Skeletal muscle cell (primary cell): ENCODE data around the gene ZNF487.
"Not testable (repeated sequence)": the region's sequence is repeated elsewhere in the genome, so short reads cannot be mapped to it uniquely, and the experiment has no call there.

Source experiments
- DNase-seq: peaks from one replicate; pipeline ENCODE4 v3.0.0-alpha.2; 2010; ENCODE audit warnings: low read depth
- H3K4me3 ChIP-seq: 2 replicates; pipeline ENCODE4 v1.5.1; 2011; ENCODE audit warnings: low read depth, mild to moderate bottlenecking, control low read depth, low read length, moderate library complexity

ZNF487 gene

DNA sequence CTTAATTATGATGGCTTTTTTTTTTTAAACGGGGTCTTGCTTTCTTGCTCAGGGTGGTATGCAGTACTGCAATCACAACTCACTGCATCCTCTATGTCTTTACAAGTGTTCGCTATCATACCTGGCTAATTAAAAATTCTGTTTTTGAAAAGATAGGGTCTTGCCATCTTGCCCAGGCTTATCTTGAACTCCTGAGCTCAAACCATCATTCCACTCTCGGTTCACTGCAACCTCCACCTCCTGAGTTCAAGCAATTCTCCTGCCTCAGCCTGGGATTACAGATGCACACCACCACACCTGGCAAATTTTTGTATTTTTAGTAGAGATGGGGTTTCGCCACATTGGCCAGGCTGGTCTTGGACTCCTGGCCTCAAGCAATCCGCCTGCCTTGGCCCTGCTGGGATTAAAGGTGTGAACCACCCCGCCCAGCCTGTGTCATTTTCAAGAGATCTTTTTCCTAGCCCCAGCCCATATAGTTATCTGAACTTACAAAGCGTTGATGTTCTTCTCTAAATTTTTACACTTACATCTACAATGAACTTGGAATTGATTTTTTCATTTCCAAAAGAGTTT, 33.9 kb upstream of the ZNF487 start:
- H3K4me3 ChIP-seq: no peak overlapping the region
- no peak for DNase-seq

DNA sequence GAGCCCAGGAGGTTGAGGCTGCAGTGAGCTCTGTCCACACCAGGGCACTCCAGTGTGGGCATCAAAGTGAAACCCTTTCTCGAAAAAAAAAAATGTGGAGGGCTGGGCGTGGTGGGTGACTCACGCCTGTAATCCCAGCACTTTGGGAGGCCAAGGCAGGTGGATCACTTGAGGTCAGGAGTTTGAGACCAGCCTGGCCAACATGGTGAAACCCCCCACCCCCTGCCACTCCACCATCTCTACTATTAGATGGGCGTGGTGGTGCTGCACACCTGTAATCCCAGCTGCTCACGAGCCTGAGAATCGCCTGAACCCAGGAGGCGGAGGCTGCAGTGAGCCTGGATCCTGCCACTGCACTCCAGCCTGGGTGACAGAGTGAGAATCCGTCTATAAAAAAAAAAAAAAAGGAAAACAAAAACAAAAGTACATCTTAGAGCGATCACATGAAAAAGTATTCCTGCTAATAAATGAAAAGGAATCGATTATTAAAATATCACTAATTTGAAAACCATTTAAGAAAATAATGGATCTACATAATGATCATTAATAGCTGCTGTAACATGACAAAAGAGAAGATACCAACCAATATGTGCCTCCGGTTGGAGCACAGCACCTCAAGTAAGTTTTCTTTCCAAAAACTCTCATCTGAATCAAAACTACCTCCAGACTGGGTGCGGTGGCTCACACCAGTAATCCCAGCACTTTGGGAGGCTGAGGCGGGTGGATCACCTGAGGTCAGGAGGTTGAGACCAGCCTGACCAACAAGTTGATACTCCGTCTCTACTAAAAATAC, 32.8 kb upstream of the ZNF487 start:
- H3K4me3 ChIP-seq: no peak overlapping the region
- DNase-seq: no peak

DNA sequence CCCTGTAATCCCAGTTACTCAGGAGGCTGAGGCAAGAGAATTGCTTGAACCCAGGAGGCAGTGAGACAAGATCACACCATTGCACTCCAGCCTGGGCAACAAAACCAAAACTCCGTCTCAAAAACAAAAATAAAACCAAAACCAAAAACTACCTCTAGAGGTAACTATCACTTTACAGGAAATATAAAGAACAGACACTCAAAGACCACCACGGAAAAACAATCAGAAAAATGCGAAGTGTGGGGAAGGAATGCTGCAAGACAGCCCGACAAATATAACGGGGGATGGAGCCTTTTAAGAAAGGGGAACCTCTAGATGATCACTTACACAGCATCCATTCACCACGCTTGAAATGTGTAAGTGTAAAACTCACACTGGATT, 32.2 kb upstream of the ZNF487 start:
- DNase-seq: no peak

DNA sequence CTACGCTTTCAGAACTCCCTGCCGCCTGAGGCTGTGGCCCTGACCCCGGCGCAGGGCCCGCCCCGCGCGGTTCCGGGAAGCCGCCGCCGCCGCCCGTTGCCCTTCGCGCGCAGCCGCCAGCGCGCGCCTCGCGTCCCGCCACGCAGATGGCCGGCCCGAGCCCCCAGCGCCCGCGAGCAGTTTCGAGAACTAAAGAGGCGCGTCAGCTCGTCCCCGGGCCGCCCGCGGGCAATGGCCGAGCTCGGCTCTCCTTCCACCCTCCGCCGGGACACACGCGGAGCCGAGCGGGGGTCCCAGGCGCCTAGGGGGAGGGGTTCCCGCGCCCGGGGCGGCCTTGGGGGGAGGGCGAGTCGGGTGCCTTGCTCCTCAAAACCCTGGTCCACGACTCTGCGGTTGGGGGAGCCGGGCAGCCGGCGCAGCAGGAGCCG, 29.7 kb upstream of the ZNF487 start:
- no peak for DNase-seq

More for the DNA sequence above, 32.2 kb upstream of the ZNF487 start:
- no peak overlapping the region for H3K4me3 ChIP-seq

DNA sequence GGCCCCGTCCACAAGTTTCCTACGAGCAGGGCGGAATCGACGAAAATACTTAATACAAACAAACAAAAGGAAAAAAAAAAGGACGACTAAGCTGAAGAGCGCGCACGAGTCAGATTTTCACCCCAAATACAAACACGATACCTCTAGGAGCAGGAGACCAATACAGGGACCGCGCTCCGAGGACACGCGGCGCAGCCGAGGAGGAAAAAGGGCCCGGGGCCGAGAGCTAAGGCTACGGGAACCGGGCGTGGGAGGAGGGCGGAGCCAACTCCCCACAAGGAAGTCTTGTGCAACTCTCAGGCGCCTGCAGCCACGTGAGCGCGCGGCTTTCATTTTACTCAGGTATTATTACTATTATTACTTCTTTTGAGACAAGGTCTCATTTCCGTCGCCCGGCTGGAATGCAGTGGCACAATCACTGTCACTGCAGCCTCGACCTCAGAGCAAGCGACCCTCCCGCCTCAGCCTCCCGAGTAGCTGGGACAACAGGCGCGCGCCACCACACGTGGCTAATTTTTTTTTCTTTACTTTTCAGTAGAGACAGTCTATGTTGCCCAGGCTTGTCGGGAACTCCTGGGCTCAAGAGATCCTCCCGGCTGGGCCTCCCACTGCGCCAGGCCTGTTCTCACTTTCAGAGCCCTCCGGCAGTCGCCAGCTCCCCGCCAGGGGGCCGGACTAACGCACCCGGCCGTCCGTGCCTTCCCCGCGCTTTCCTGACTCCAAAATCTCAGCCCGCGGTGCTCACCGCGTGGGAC, 29.2 kb upstream of the ZNF487 start:
- peak overlapping the region; percentile 79 for H3K4me3 ChIP-seq
- peak; percentile 74 for DNase-seq

More for the DNA sequence above, 29.7 kb upstream of the ZNF487 start:
- peak overlapping the region; percentile 79 for H3K4me3 ChIP-seq

DNA sequence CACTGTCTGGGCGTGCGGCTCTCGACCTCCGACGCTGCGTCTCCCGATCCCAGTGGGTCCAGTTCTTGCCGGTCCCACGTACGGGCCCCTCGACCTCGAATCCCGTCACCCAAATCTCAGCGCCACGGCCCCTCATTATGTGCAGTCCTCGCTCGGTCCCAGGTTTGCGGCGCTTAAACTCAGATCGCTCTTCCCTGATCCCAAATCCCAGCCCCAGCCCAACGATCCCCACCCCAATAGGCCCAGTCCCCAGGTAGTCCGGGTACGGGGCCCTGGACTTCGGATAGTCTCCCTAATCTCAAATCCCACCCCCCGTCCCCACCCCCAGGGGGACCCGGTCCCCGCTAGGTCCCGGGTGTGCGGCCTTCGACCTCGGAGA, 28.6 kb upstream of the ZNF487 start:
- no peak for DNase-seq
- peak overlapping the region; percentile 79 for H3K4me3 ChIP-seq

DNA sequence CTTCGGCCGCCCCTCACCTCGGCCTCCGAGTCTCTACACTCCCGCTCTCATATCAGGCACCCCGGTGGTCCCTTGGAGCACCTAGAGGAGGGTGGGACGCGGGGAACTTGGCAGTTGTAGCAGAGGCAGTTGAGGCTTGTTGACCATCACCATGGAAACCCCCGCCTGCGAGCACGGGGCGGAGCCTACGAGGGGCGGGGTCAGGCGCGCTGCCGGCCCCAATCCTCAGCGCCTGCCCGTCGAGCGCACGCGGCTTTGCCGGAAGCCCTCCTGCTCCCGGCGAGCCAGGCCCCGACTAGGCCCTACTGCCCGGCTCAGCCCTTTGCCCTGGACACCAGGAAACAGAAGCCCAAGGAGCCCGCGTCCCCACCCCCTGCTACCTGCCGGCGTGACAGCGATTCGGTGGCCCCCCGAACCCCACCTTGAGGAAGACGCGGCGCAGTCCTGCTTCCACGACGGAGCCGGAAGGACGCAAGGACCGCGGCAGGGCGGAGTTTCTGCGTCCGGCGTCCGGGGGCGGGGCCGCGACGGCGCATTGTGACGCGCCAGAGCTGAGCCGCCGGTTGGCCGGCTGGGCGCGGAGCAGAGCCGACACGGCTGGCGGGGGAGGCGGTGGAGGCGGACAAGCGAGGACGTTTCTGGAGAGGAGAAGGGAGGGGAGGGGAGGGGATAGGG, 28.1 kb upstream of the ZNF487 start, which contains the start of gene HNRNPF:
HNRNPF (minus strand) TSS at position 477 of the 675 bp plus-strand sequence. CDS start 21,302 bp downstream, outside the sequence.
- DNase-seq: peak; percentile 87
- peak within 1 kb of the TSS; percentile 79 for H3K4me3 ChIP-seq

DNA sequence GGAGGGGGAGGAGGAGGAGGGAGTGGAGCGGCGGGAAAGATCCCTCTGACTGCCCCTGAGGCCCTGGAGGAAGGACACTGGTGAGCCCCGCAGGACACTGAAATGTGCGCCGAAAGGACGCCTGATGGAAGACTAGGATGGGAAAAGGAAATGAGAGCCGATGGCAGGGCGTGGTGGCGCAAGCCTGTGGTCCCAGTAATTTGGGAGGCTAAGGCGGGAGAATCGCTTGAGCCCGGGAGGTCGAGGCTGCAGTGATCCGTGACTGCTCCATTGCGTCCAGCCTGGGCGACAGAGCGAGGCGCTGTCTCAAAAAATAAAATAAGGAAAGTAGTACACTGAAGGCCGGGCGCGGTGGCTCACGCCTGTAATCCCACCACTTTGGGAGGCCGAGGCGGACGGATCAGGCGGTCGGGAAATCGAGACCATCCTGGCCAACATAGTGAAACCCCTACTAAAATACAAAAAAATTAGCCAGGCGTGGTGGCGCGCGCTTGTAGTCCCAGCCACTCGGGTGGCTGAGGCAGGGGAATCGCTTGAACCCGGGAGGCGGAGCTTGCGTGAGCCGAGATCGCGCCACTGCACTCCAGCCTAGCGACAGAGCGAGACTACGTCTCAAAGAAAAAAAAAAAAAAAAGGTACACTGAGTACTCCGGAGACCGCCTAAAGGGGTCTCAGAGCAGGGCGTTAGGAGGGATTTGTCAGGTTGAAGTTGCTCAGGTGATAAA, 27.4 kb upstream of the ZNF487 start:
- peak overlapping the region; percentile 79 for H3K4me3 ChIP-seq
- no peak for DNase-seq

DNA sequence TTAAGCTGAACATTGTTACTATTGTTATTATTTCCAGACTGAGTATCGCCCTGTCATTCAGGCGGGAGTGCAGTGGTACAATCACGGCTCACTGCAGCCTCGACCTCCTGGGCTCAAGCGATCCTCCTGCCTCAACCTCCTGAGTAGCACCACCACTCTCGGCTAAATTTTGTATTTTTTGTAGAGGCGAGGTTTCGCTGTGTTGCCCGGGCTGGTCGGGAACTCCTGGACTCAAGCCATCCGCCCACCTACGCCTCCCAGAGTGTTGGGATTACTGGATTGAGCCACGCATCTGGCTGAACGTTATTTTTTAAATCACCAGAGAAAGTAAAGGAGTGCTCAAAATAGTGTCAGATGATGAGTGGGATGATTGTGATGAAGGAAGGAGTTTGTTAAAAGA, 26.6 kb upstream of the ZNF487 start:
- H3K4me3 ChIP-seq: no peak overlapping the region
- no peak for DNase-seq

DNA sequence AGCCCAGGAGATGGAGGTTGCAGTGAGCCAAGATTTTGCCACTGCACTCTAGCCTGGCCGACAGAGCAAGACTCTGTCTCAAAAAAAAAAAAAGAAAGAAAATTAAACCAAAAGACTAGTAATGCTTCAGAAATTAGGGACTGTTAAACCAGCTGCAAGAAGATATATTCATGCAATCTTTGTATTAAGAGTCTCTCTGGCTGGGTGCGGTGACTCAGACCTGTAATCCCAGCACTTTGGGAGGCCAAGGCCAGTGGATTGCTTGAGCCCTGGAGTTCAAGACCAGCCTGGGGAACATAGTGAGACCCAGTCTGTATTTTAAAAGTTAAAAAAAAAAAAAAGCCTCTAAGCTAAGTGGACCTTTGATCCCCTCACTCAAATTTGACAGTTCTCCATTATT, 25.4 kb upstream of the ZNF487 start:
- DNase-seq: no peak
- H3K4me3 ChIP-seq: no peak overlapping the region

DNA sequence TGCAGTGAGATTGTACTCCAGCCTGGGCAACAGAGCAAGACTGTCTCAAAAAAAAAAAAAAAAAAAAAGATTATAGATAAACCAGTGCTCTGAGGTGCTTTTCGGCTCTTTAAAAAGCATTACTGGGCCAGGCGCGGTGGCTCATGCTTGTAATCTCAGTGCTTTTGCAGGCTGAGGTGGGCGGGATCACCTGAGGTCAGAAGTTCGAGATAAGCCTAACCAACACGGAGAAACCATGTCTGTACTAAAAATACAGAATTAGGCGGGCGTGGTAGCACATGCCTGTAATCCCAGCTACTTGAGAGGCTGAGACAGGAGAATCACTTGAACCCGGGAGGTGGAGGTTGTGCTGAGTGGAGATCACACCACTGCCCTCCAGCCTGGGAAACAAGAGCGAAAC, 21.4 kb upstream of the ZNF487 start:
- no peak for DNase-seq
- H3K4me3 ChIP-seq: no peak overlapping the region

DNA sequence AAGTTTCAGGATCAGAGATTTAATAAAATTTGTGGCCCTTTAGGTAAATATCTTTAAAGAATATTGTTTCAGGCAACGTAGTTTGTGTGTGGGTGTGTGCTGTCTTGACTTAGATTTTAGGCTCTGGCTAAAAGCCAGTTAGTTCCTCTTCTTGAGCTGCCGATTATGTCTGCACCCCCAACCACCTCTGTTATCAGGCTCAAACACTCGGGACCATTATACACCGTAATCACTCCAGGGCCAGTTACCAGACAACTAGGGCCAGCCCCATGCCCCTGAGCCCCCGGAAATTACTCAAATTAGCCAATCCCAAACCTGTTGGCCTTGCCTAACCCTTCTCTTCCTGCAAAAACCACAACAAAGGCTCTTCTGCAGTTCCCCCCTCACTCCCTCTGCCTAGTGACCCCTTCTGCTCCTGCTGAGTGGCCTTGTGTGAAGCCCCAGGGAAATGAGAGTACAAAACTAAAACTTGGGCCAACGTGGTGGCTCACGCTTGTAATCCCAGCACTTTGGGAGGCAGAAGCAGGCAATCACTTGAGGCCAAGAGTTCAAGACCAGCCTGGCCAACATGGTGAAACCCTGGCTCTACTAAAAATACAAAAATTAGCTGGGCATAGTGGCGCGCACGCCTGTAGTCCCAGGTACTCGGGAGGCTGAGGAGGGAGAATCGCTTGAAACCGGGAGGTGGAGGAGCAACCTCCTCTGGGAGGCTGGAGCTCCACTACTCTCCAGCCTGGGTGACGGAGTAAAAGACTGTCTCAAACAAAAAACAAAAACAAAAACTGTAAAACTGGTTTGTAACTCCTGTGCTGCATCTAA, 18.8 kb upstream of the ZNF487 start:
- DNase-seq: no peak
- H3K4me3 ChIP-seq: no peak overlapping the region

DNA sequence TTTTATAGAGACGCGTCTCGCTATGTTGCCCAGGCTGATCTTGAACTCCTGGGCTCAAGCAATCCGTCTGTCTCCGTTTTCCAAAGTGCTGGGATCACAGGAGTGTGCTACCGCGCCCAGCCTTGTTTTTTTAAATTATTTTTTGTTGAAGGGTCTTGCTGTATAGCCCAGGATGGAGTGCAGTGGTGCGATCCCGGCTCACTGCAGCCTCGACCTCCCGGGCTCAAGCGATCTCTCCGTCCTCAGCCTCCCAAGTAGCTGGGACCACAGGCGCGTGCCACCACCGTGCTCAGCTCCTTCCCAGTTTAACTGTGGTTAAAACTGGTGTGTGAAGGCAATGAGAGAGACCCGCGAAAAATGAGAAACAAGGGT, 16.9 kb upstream of the ZNF487 start:
- DNase-seq: no peak
- peak overlapping the region; percentile 54 for H3K4me3 ChIP-seq

DNA sequence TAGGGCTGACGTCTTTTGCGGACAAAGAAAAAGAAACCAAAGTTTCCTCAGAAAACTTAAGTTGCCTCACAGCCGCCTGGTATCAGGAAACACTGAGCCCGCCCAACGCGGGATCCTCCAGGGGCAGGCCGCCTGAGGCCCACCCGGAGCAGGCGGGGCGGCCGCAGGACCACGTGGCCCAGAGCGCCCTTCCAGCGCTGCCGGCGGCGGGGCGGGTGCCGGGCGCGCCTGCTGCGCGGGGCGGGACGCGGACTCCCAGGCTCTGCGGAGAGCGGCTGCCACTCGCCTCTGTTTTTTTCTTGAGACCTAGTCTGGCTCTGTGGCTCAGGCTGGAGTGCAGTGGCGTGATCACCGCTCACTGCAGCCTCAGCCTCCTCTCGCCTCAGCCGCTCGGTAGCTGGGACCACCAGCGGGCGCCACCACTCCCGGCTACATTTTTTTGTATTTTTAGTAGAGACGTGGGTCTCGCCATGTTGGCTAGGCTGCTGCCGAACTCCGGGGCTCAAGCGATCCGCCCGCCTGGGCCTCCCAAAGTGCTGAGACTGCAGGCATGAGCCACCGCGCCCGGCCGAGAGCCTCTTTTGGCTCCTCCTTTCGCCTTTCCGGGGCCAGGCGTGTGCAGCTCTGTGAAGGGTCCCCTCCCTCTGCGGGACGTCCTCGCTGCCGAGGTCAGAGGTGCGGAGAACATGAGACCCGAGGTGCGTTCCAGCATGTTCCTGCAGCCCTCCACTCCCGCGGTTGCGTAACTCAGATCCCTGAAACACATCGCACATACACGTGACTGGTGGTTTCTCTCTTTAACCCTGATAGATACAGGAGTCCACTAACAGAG, 16.3 kb upstream of the ZNF487 start:
- DNase-seq: peak; percentile 75
- H3K4me3 ChIP-seq: peak overlapping the region; percentile 54

DNA sequence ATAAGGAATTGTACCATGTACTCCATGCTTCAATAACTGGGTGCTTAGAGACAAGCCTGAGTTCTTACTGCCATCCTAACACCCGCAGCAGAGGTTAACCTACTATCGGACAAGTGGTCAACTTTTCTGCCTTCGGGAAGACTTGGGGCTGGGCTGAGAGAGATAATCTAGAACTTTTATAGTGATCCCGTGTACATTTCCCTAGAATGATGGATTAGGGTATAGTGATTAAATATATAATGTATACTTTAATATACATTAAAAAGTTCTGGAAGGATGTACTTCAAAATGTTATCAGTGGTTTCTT, 15.8 kb upstream of the ZNF487 start:
- peak overlapping the region; percentile 54 for H3K4me3 ChIP-seq
- no peak for DNase-seq

DNA sequence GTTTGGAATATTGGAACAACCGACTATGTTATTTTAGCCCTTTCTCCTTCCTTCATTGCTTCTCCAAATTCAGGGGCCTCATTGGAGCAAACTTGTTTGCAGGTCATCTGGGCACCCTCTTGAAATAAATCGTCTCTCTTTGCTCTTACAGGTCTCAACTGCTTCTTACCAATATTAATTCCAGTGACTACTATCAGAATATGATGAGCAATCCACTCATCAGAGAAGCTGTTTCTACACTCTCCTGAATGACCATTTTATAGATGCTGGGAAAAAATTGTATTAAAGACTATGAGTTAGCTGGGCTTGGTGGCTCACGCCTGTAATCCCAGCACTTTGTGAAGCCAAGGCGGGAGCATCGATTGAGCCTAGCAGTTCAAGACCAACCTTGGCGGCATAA, 15.4 kb upstream of the ZNF487 start:
- no peak overlapping the region for H3K4me3 ChIP-seq
- DNase-seq: no peak

DNA sequence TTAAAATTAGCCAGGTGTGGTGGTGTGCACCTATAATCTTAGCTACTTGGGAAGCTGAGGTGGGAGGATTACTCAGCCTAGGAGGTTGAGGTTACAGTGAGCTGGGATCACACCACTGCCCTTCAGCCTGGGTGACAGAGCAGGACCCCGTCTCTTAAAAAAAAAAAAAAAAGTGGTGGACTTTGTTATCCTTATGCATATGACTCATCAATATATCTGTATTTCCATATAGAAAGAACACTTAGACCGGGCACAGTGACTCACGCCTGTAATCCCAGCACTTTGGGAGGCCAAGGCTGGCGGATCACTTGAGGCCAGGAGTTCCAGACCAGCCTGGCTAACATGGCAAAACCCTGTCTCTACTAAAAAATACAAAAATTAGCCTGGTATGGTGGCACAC, 15.0 kb upstream of the ZNF487 start:
- H3K4me3 ChIP-seq, DNase-seq: not testable (repeated sequence)

DNA sequence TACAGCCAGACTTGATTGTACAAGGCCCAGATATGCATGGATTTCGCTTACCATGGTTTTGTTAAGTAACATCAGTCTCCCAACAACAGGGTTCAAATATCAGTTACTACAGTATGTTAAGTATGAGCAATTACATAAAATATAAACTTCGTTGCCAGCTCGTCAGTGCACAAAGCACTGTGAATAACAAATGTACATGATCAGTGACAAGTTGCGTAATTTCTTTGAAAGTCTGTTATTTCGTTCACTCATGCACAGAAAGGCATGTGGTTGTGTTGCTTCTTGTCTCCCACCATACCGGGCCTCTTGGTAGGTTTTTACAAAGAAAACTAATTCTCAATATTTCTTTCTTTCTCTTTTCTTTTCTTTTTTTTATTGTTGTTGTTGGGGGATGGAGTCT, 12.5 kb upstream of the ZNF487 start:
- no peak for DNase-seq
- H3K4me3 ChIP-seq: no peak overlapping the region
